ENCODE data around the gene ELFN1.

Gene ELFN1

DNA sequence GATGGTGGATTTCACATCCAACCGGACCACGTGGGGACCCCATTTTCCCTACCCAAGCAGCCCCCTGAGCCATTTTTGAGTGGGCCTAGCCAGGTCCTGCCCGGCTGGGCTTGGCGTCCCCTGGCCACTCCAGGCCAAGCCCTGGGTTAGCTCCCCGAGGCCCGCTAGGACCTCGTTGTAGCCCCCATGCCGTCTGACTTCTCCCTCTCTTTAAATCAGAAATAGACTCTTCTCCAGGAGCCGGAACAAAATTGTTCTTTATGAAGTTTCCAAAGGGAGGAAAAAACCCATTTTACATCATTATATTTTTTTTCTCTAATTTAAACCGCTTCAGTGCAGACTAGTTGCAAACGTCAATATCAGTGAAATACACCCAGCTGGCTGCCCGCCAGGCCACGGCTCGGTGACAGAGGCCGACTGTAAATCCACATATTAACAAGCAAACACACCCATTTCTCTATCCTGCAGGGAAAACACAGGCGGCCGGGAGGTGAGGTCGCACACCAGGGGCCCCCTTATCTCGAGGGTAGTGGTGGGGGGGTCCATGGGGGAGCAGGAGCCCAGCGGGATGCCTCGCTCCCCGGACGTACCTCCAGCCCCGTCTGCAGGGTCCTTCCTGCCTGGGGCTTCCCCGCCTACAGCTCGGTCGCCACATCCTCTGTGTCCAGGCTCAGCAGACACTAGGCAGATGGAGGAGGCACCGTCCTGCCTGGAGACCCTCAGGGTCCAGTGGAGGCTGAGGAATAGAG is 72.7 kb downstream of the ELFN1 start:
- DNase-seq (ENCODE audit: low spot score), result no peak

DNA sequence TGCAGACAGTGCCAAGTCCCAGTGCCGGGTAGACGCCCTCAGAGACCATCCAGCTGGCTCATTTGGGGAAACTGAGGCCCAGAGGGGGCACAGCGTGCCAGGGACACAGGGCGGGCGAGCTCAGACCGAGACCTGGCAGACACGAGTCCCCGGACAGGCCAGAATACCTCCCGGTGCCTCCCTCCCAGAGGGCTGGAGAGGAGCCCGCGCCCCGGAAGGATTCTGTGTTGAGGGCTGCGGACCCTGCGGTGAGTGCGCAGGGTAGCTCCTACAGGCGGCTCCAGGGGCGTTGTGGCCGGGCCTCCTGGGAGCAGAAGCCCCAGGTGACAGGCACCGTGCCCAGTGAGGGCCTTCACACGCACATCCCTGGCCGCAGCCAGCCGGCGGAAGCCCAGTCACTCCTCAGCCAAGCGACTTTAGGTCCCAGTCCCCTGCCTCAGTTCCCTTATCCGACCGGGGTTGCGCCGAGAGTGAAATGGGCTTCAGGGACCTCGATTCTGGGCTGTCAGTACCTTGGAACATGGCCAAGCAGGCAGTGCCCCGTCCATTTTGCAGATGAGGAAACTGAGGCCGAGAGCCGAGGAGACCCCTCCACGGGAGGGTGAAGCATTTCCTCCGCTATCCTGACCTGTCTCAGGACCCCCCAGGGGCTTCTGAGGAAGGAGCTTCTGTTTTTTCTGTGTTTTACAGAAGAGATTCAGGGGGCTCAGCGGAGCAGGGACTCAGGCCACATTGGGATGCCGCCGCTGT is 73.6 kb downstream of the ELFN1 start:
- DNase-seq (ENCODE audit: low spot score), result no peak

DNA sequence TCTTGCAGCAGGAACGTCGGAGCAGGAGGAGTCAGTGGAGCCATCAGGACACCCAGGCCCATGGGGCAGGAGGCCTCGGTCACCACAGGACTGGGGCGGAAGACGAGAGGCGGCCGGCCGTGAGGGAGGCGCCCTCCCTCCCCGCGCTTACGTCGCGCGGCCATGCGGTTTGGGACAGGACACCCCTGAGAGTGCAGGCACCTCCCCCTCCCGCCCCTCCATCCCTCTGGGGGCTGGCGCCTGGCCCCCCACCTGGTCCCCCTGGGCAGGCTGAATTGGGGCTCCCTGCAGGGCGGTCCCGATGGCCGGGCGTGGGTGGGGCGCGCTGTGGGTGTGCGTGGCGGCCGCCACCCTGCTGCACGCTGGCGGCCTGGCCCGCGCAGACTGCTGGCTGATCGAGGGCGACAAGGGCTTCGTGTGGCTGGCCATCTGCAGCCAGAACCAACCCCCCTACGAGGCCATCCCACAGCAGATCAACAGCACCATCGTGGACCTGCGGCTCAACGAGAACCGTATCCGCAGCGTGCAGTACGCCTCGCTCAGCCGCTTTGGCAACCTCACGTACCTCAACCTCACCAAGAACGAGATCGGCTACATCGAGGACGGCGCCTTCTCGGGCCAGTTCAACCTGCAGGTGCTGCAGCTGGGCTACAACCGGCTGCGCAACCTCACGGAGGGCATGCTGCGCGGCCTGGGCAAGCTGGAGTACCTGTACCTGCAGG is 74.4 kb downstream of the ELFN1 start:
- DNase-seq (ENCODE audit: low spot score), result no peak

DNA sequence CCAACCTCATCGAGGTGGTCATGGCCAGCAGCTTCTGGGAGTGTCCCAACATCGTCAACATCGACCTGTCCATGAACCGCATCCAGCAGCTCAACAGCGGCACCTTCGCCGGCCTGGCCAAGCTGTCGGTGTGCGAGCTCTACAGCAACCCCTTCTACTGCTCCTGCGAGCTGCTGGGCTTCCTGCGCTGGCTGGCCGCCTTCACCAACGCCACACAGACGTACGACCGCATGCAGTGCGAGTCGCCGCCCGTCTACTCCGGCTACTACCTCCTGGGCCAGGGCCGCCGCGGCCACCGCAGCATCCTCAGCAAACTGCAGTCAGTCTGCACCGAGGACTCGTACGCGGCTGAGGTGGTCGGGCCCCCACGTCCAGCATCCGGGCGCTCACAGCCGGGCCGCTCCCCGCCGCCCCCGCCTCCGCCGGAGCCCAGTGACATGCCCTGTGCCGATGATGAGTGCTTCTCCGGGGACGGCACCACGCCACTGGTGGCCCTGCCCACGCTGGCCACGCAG is 75.0 kb downstream of the ELFN1 start:
- DNase-seq (ENCODE audit: low spot score), result no peak

DNA sequence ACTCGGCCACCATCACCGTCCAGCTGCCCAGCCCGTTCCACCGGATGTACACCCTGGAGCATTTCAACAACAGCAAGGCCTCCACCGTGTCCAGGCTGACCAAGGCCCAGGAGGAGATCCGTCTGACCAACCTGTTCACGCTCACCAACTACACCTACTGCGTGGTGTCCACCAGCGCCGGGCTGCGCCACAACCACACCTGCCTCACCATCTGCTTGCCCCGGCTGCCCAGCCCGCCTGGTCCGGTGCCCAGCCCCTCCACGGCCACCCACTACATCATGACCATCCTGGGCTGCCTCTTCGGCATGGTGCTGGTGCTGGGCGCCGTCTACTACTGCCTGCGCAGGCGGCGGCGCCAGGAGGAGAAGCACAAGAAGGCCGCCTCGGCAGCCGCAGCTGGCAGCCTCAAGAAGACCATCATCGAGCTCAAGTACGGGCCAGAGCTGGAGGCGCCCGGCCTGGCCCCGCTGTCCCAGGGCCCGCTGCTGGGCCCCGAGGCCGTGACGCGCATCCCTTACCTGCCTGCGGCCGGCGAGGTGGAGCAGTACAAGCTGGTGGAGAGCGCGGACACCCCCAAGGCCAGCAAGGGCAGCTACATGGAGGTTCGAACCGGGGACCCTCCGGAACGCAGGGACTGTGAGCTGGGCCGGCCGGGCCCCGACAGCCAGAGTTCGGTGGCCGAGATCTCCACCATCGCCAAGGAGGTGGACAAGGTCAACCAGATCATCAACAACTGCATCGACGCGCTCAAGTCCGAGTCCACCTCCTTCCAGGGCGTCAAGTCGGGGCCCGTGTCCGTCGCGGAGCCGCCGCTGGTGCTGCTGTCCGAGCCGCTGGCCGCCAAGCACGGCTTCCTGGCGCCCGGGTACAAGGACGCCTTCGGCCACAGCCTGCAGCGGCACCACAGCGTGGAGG is 75.8 kb downstream of the ELFN1 start:
- DNase-seq (ENCODE audit: low spot score), result no peak

DNA sequence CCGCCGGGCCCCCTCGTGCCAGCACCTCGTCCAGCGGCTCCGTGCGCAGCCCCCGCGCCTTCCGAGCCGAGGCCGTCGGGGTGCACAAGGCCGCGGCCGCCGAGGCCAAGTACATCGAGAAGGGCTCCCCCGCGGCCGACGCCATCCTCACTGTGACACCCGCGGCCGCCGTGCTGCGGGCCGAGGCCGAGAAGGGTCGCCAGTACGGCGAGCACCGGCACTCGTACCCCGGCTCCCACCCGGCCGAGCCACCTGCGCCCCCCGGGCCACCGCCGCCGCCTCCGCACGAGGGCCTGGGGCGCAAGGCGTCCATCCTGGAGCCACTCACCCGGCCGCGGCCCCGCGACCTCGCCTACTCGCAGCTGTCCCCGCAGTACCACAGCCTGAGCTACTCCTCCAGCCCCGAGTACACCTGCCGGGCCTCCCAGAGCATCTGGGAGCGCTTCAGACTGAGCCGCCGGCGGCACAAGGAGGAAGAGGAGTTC is 76.5 kb downstream of the ELFN1 start:
- no peak for DNase-seq (ENCODE audit: low spot score)

DNA sequence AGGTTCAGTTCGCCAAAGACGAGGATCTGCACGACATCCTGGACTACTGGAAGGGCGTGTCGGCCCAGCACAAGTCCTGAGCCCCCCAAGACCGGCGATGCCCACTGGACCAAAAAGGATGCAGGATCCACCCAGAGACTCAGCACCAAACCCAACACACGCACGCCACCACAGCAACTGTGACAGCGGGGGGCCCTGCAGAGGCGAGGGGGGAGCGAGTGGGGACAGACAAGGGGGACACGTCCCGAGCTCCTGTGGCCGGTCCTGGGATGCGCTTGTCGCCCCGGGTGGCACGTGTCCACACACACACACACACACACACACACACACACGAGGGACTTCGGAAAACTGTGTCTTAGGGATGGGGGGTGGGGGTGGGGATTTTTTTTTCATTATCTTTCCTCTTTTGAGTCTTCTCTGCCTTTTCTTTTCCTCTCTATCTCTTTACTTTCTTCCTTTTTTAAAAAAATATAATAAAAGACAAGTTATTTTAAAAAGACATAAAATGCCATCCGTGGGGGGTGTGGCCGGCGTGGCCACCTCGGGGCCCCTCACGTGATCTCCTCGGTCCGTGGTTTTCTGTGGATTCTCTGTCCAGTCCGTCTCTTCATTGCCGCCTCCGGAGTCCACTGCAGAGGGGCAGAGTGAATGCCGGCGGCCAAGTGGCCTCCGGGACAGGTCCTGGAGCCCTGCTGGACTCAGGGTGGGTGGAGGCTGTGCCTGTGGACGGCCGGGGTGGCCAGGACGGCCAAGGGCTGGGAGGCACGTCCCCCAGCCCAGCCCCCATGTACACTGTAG is 77.1 kb downstream of the ELFN1 start:
- DNase-seq (ENCODE audit: low spot score), result no peak

DNA sequence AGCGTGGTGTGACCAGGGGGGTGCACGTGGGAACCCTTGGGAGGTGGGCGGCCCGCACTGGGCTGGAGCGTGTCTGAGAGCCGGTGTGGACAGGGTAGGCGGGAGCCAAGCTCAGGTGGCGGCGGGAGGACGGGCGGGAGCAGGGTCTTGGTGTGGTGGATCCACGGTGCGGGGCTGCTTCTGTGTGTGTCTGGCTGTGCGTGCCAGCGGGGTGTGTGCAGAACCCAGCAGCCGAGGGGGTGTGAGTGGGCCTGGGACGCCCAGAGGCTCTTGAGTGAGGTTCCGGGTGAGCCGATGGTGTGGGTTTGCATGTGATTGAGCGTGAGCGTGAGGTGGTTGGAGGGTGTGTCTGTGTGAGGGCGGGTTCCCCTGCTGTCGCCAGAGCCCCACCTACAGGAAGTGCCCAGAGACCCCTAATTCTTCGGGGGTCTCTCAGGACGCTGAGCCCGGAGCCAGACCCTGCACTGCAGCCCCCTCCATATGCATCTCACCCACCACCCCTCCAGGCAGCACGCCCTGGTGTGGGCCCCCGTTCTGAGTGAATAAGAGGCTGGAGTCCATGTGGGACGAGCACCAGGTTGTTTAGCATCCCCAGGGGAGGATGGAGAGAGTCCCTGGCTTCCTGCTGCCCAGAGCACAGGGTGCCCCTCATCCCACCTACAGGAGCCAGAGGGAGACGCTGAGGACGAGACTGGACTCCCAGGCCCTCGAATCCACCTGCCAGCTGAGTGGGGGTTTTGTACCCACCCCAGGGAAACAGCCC is 78.2 kb downstream of the ELFN1 start:
- DNase-seq (ENCODE audit: low spot score), result no peak

DNA sequence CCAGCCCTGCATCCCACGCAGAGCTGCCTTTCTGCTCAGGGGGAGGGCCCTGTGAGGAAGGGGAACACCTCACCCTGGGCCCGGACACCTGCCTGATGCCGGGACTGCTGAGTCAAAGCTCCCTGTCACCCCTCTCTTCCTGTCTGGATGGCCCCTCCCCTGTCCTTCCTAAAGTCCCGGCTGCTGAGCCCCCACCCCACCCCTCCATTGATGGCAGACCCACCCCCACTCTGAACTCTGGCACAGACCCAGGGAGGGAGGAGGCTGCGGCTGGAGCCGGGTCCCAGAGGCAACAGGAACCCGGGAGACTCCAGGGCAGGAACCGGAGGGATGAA is 78.7 kb downstream of the ELFN1 start:
- no peak for DNase-seq (ENCODE audit: low spot score)

DNA sequence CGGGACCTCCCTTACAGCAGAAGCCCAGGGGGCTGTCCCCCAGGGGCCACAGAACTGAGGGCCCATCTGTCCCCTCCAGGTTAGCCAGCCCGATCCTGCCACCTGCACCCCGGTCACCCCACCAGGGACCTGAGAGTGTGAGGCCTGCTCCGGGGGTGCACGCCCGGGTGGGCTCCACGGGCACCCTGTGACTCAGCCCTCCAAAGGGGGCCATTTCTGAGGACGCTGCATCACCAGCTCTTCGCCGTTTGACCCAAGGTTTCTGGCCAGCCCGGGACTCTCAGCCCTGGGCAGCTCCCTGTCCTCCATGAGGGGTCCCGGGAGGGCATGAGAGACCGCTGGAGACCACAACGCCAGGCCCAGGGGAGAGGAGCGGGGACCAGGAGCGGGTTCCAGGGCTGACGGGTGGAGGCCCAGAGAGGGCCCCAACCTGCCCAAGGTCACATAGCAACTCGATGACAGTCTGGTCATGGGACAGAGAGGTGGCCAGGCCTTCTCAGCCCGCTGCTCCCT is 79.3 kb downstream of the ELFN1 start:
- no peak for DNase-seq (ENCODE audit: low spot score)

DNA sequence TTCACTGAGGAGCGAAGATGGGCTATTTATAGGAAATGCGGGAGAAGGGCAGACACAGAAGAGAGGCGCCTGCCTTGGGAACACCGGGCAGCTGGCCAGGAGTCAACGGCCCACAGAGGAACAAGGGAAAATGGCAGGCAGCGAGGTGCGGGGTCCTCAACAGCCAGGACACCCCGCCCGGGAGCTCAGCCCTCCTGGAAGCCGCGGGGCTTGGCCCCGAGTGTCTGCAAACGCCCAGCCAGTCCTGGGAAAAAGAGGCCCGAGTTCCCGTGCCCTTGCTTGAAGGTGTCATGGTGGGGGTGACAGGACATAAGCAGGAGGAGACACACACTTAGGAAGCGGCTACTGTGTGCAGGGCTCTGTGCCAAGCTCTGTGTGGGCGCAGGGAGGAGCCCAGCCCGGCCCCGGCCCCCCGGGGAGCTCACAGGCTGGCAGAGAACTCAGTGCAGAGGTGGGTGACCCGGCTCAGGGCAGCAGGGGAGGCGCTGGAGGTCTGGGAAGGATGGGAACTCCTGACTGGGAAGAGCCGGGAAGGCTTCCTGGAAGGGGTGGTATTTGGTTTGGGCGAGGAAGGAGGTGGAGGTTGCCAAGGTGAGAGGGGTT is 79.9 kb downstream of the ELFN1 start:
- no peak for DNase-seq (ENCODE audit: low spot score)

DNA sequence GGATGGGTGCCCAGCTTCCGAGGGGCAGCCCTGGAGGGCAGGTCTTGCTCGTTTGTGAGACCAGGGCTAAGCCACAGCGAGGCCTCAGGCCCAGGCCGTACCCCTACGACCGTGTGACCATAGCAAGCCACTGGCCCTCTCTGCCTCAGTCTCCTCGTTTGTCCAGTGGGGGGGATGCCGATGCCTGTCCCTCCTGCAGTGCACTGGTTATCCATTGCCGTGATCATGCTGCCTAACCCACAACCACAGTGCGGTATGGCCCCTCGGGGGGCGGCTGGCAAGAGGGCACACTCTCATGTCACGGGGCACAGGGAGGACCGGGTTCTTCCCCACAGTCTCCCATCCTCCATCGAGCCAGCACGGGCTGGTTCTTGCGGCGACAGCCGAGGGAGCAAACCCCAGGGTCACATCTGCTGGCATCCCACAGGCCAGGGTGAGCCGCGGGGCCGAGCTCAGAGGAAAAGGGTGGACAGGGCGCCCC is 80.5 kb downstream of the ELFN1 start:
- no peak for DNase-seq (ENCODE audit: low spot score)

DNA sequence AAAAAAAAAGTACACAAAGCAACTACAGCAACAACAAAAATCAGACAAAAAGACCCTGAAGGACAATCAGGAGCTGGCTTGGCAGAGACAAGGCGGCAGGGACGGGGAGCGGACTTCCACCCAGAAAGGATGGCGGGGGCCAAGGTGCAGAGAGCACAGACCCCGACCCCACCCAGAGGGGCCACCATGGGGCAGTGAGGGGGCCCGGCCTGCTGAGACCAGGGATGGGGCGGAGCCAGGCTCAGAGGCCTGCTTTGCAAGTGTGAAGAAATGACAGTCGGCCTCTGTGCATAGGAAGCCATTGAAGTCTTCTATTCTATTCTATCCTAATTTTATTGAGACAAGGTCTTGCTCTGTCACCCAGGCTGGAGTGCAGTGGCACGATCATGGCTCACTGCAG is 82.0 kb downstream of the ELFN1 start:
- no peak for DNase-seq (ENCODE audit: low spot score)

DNA sequence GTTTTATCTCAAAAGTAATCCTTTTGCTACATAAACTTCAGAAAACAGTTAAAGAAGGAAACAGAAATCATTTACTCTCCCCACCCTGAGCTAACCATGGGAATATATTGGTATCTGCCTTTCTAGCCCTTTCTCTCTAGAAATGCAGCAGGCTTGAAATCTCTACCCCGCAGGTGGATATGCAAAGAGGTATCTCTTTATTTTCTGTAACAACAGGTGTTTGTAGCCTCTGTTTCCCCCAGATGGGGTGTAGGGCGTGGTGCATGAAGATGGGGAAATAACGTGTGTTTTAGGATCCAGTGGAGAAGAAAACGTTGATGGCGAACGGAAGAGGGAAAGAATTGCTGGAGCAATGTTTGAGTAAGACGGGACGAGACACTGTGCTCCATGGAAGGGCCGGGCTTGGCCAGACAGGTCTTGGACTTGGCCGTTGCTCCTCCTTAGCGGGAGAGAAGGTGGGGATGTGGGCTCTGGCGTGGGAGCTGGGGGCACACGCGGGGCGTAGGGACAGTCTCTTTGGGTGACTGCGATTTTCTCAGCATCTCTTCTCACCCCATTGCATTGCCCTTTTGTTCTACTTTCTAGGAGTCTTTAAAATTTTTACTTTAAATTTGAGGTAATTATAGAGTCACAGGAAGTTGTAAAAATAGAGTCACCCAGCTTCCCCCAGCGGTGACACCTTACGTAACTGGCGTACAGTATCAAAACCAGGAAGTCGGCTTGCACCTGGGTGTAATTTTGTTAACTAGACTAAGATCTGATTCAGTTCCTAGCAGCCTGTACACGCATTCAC is 82.9 kb downstream of the ELFN1 start:
- peak; percentile 42 for DNase-seq (ENCODE audit: low spot score)

DNA sequence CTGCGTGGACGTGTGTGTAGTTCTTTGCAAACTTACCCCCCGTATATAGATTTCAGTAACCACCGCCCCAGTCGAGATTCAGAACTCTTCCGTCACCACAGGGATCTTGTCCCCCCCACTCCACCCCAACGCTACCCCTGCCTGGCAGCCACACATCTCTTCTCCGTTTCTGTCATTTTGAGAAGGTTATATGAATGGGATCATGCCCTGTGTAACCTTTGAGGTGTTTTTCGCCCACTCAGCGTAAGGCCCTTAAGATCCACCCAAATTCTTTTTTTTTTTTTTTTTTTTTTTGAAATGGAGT is 83.4 kb downstream of the ELFN1 start:
- DNase-seq (ENCODE audit: low spot score), result no peak

DNA sequence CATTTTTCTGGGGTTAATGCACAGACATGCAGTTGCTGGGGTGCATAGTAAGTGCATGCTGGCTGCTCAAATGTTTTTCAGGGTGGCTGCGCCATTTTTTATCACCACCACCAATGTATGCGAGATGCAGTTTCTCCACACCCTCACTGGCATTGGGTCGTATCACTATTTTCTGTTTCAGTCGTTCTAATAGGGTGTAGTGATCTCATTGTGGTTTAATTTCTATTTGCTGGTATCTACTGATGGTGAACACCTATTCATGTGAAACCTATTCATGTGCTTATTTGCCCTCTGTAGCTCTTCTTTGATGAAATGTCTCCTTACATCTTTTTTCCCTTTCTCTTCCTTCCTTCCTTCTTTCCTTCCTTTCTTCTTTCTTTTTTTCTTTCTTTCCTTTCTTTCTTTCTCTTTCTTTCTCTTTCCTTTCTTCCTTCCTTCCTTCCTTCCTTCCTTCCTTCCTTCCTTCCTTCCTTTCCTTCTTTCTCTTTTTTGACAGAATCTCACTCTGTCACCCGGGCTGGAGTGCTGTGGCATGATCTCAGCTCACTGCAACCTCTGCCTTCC is 84.3 kb downstream of the ELFN1 start:
- DNase-seq (ENCODE audit: low spot score), result no peak

DNA sequence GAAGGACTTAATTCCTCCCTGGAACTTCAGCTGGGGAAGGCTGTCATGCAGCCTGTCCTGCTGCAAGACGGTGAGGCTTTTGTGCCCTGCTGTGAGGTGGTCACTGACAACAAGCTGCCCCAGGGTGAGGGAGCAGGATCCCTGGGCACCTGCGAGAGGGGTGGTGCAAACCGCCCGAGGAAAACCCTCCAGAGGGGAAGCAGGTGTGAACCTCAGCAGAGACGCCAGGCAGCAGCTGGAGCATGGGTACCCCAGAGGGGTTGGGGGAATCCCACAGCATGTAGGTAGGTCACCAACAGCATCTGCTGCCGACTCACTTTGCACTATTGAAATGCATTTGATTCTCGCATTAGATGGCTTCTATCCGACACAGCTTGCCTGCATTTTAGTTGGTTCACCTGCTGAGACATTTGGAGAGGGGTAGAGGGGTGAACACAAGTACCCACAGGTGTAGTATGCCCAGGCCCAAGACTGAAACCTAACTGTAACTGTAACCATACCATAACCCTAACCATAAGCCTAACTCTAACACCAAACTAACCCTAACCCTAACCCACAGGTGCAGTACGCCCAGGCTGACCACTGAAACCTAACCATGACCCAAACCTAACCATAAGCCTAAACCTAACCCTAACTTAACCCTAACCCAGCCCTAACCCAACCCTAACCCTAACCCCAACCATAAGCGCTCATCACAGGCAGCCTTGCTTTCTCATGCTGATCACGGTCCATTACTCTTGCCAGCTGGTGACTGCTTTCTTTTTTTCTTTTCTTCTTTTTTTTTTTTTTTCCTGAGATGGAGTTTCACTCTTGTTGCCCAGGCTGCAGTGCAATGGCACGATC is 85.9 kb downstream of the ELFN1 start:
- DNase-seq (ENCODE audit: low spot score), result no peak

All from putamen (tissue), 1 donor.